Heart left ventricle (tissue), 13 donors: ENCODE data around the gene GAS2L2.

Experiments
- CTCF ChIP-seq, 12 donors: fragments of 200-600 bp; sonication (generic) in 4 of 12; IDR thresholded peaks; one replicate each; pipeline versions ENCODE4 v1.5.0 to v1.8.0; 2018 to 2022; ENCODE audit warnings: antibody characterized with exemption in 12 of 12, mild to moderate bottlenecking in 5 of 12
- POLR2A ChIP-seq, 2 donors: fragments of 450-650 bp; IDR thresholded peaks; one replicate each; pipeline ENCODE4 v1.6.1; 2017; ENCODE audit warnings: antibody characterized with exemption in 2 of 2, mild to moderate bottlenecking in 2 of 2, moderate library complexity in 2 of 2
- donor health status: ischemic (EF 13 %, LVEDD 7.1; RV severe dilation, severe dysfunction).
- donor health status: DM: no; HTN: yes; CAD: no.
- donor health status: DM: no; HTN: no; CAD: no.
- donor health status: ischemic (EF 25% LVEDD 6.9; RV normal size, moderate dysfunction).
- donor health status: ischemic (EF 25% LVEDD 5.7; RV mildly dilated, moderate dysfunction).
- donor health status: ischemic (EF 35%, LVEDD 5.7; RV mildly dilated, moderate dysfunction).
- donor health status: nonischemic (EF 11% LVEDD 7.7; RV severe dilation, severe dysfunction).
- donor health status: DM: yes; HTN: yes; CAD: no.
- donor health status: PGD.
- donor health status: ischemic (EF 29% LVEDD 5.4; RV normal size, mild dysfunction).
- donor health status: nonischemic (EF 23%, LVEDD 6.1; RV moderate dilation, normal function).

- no peak for TF ChIP-seq CTCF (IDR thresholded peaks at IDR 0.05)
- TF ChIP-seq POLR2A (IDR thresholded peaks at IDR 0.05): no peak
These were observed 4.6 kb downstream of the GAS2L2 start for GRCh38 chr17:35748341-35748841.
